Testis (tissue), 2 donors: ENCODE data around the gene METRNL.

Source experiments
- POLR2A ChIP-seq: fragments of 450-650 bp; IDR thresholded peaks from one replicate; pipeline ENCODE4 v1.6.1; 2017; ENCODE audit warnings: antibody characterized with exemption, mild to moderate bottlenecking, moderate library complexity
- TF ChIP-seq, protein P1 (sequence below), 3 experiments: fragments of 450-650 bp in 2 of 3; fragments of 200-600 bp in 1 of 3; sonication (generic) in 1 of 3; IDR thresholded peaks; one replicate each; pipeline ENCODE4 v1.5.1; 2016 to 2019; ENCODE audit warnings: antibody characterized with exemption in 3 of 3, mild to moderate bottlenecking in 2 of 3, moderate library complexity in 1 of 3

DNA sequence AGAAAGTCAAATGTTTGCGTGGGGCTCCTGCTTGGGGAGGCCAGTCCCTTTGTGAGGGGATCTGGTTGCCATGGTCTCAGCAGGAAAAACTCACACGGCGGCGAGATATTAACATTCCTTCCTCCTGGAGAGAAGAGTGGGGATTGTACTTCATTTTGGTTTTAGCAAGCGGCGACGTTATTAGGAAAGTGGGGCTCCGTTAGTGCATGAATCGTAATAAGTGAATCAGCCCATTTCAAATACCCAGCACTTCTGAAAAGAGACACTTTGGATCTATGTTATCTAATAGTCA is 41.6 kb upstream of the METRNL start:
- TF ChIP-seq, protein P1, sequence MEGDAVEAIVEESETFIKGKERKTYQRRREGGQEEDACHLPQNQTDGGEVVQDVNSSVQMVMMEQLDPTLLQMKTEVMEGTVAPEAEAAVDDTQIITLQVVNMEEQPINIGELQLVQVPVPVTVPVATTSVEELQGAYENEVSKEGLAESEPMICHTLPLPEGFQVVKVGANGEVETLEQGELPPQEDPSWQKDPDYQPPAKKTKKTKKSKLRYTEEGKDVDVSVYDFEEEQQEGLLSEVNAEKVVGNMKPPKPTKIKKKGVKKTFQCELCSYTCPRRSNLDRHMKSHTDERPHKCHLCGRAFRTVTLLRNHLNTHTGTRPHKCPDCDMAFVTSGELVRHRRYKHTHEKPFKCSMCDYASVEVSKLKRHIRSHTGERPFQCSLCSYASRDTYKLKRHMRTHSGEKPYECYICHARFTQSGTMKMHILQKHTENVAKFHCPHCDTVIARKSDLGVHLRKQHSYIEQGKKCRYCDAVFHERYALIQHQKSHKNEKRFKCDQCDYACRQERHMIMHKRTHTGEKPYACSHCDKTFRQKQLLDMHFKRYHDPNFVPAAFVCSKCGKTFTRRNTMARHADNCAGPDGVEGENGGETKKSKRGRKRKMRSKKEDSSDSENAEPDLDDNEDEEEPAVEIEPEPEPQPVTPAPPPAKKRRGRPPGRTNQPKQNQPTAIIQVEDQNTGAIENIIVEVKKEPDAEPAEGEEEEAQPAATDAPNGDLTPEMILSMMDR (IDR thresholded peaks at IDR 0.05): no peak
- no peak for TF ChIP-seq POLR2A
